H4 (cell line): Measurements from ENCODE around the gene HEATR5B. TPM values are rescaled to one million over a fixed set of nuclear protein-coding genes. Genes with fewer than 3 reads are reported as not detected.
"Not testable (repeated sequence)": the region's sequence is repeated elsewhere in the genome, so short reads cannot be mapped to it uniquely, and the experiment has no call there.

Experiments
- DNase-seq: peaks from one replicate; pipeline ENCODE4 v3.0.0-alpha.2; 2015; ENCODE audit warnings: low spot score
- total RNA-seq: library from RNA; depleted of rRNA; stranded (reverse); fragments of >200 nt; shearing (Covaris generic); gene quantifications from 2 replicates; pipeline ENCODE4 v1.2.3, GENCODE V29; 2014

HEATR5B gene
- total RNA-seq, 1 experiment from 2014 or later: 1.4 TPM

GRCh38 chr2:36981911-36982310 is 102.3 kb downstream of the HEATR5B start:
- DNase-seq: no peak

GRCh38 chr2:36979007-36979406 is 105.2 kb downstream of the HEATR5B start:
- DNase-seq: not testable (repeated sequence)

DNA sequence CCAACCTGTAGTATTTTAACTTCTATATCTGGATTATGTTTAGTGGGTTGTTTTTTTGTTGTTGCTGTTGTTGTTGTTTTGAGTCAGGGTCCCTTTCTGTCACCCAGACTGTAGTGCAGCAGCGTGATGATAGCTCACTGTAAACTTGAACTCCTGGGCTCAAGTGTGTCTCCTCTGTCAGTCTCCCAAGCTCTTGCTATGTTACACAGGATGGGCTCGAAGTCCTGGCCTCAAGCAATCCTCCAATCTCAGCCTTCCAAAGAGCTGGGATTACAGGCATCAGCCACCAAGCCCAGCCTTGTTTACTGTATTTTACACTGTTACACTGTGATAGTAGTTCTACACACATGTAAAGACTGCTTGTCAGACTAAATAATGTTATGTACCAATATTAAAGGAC is 108.1 kb downstream of the HEATR5B start:
- no peak for DNase-seq

- DNase-seq: no peak
These were observed 108.9 kb downstream of the HEATR5B start for GRCh38 chr2:36975306-36975705.

DNA sequence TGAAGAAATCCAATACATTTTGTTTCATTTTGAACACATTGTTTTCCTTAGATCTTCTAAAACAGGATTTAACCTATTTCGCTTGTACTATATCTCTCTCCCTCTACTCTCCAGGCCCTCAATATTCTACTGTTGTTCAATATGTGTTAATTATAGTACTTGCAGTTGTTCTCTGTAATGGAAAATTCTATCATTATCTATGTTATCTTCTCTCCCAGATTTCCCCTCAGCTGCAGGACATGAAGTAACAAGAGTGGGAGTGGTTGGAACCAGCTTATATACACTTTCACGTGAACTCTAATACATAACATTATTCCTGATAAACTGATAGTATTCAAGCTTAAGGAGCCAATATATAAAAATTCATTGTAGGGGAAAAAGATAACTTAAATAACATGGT is 110.9 kb downstream of the HEATR5B start:
- DNase-seq: no peak

DNA sequence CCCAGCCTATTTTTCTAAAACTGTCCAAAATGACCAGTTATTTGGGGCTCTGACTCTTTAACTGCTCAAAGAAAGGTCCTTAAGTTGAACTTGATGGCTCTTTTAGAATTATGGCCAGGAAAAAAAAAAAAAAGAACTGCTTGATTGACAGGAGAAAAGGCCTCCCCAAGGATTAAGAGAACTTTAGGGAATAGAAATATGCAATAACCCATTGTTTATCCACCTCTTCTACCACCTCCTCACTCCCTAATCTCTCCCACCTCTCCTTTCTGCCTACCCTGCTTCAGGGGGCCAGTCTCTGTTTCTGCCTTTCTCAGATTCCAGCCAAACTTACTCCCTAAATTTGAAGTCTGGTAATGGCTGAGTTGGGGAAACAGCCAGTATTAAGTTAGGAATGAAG is 112.2 kb downstream of the HEATR5B start:
- DNase-seq: no peak

DNA sequence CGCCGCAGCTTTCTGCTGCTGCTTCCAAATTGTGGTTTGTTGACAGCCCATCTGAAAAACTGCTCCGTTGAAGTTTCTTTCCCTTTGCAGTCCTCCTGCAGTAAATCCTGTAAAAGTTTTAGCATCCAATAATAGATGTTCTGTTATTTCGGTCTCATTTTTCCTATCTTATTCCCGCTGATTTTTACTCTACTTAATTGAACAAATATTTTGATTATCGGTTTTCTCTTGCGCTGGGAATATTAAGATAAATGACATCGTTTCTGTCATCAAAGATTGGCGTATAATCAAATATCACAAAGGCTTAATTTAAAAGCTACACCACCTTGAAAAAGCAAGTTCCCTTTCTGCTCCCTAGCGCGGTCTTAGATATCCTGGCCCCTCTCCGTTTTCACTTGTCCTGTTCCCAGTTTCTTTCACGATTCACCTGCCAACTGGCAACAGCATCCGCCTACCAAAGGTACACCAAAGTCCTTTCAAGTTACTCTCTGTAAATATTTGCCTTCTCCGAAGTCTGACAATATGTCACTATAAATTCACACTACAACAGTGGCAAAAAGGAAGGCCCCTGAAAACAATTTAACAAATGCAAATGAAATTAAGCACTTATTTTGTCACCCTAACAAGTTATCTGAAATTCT is 116.8 kb downstream of the HEATR5B start:
- no peak for DNase-seq

DNA sequence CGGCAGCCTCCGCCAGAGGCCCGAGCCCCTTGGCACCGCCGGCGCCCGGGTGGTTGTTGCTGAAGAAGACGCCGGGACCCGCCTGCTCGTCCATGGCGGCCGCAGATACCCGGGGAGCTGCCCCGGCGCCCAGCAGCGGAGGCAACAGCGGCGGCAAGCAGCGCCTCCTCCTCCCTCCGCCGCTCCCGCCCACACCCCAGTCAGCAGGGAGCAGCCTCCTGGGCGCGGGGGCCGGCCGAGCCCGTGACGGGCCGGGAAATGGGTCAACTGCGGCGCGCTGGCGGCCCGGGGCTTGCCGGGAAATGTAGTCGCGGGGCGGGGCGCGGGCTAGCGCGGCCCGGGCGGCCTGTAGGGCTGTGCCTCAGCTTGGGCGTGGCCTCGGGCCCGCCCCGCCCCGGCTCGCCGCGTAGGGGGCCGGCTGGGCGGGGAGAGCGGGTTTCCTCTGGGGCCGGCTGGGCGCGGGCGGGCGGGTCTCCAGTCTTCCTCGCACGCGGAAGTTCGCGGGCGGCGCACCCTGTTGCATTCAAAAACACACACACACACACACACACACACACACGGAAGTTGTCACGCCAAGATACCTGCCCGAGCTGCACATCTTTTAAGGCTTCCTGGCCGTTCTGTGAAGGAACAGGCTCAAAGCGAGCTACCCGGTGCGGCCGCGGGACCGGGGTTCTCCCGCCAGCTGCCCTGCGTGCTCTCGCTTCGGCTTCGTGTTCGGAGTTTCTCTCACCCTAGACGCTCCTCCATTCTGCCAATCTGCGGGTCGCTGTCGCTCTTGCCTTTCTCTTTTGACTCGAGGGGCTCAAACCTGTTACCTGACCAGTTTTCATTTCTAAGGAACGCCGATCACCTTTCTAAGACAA is 117.6 kb downstream of the HEATR5B start, which contains the start of gene STRN:
STRN (minus strand) TSS at position 167 of the 866 bp plus-strand sequence; CDS start at position 94, 73 bp downstream.
- DNase-seq: peak; percentile 57

DNA sequence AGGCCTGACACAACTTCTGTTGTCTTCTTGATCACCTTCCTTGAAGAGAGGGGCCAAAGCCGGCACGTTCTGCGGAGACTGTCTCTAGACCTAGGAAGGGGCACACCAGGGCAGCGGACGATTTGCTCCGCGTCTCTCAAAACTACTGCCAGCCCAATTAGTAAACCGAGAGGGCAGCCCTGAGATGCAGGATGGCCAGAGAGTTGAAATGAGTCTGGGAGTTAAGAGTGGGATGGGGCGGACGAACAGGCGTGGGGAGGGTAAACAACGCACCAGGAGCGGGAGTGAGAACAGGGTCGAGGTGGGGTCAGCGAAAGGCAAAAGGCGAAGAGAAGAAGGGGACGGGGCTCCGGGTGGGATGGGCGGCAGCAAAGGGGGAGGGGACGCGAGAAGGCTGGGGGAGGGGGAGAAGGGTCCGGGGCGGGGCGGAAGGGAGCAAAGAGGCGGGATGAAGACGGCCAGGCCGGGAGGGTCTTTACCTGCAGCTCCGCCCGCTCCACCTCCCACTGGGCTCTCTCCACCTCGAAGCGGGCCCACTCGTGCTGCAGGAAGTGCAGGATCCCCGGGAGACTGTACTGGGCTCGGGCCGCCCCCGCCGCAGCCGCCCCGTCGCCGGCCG is 118.3 kb downstream of the HEATR5B start:
- DNase-seq: no peak

DNA sequence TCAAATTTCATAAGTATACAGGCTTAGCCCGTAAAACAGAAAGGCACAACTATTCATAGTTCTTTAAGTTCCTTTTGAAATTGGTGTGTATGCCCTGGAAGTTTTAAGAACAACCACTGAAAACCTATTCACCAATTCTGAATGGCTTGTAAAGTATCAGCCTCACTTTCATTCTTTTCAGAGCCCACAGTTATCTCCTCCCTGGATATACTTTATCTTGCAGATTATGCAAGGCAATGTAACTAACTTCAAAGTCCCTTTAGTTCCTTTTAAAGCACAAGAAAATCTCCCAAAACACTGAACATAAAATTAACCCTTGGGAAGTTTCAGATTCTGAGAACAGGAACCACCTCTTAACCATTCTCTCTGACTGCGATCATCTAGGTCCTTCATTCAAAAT is 119.0 kb downstream of the HEATR5B start:
- DNase-seq: no peak

DNA sequence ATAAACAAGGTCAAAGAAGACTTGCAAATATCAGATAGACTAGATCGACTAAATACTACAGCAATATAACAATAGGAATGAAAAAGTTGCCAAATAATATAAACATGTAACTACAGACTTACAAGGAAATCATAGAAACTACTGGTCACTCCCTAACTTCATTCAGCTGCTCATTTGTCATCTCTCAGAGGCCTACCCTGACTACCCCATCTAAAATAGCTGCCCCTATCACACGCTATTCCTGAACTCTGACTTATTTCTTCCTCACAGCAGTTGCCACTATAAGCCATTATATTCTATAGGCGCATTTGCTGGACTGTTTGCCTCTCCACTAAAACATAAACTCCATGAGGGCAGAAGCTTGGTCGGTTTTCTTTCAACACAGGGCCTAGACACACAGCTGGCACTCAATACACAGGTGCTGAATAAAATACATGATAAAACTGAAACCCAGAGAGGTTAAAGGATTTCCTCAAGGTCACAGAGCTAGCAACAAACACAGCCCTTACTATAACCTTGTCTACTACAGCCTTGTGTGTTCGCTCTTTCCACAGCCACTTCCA is 119.6 kb downstream of the HEATR5B start:
- no peak for DNase-seq

DNA sequence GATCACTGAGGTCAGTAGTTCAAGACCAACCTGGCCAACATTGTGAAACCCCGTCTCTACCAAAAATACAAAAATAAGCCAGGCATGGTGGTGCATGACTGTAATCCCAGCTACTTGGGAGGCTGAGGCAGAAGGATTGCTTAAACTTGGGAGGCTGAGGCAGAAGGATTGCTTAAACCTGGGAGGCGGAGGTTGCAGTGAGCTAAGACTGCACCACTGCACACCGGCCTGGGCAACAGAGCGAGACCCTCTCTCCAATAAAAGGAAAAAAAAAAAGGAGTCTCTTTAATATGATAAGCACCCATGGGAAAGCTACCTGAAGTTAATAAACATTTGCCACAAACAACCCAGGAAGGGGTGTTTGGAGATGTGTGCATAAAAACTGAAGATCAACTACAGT is 120.4 kb downstream of the HEATR5B start:
- no peak for DNase-seq

DNA sequence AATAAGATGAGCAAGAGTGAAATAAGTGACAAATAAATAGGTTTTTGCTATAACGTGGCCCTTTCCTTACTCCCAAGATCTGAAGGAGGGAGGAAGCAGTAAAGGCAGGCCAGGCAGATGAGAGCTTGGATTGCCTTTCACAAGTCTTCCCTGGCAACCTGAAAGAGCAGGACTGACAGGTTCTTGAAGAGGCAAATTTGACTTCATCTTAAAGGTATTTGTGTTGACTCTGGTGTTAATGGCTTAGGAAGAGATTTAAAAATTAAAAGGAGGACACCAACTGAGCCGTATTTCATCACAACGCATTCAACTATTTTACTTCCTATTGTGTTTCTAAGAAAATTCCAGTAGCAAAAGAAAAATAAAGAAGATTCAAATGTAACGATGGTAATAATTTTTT is 121.1 kb downstream of the HEATR5B start:
- no peak for DNase-seq

GRCh38 chr2:36960773-36961172 is 123.4 kb downstream of the HEATR5B start:
- no peak for DNase-seq

- no peak for DNase-seq
These were observed 124.0 kb downstream of the HEATR5B start for GRCh38 chr2:36960005-36960675.

GRCh38 chr2:36954977-36955607 is 129.1 kb downstream of the HEATR5B start:
- DNase-seq: no peak

DNA sequence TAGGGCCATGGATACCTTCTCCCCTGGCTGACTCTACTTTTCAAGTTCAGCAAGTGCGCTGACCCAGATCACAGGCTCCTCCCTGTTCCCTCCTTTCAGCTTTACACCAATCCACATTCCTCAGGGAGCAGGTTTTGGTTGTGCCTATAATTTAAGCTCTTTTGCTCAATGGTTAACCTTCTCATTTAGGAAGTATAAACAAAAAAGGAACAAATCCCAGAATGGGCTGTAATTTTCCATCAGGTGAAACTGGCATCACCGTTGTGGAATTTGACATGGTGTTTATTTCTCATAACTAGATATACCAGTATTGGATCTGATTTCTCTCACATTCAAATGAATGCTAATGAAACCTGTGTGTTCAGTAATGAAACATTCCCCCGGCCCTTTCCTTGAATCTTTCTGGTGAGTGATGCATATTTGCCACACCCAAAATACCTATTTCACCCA is 131.4 kb downstream of the HEATR5B start:
- DNase-seq: no peak

GRCh38 chr2:36951574-36951973 is 132.6 kb downstream of the HEATR5B start:
- no peak for DNase-seq

GRCh38 chr2:36951027-36951518 is 133.1 kb downstream of the HEATR5B start:
- no peak for DNase-seq

- DNase-seq: no peak
These were observed 134.3 kb downstream of the HEATR5B start for GRCh38 chr2:36949845-36950244.

DNA sequence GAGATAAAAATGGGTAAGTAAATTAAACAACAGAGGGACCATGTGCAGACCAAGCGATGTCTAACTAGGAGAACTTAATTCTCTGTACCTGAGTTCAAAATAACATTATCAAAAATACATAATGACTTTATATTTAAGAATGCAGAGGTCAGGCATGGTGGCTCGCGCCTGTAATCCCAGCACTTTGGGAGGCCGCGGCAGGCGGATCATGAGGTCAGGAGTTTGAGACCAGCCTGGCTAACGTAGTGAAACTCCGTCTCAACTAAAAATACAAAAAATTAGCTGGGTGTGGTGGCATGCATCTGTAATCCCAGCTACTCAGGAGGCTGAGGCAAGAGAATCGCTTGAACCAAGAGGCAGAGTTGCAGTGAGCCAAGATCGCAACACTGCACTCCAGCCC is 138.9 kb downstream of the HEATR5B start:
- not testable (repeated sequence) for DNase-seq
